ENCODE results near the gene A4GALT. TPM values are rescaled to one million over a fixed set of nuclear protein-coding genes. Genes with fewer than 3 reads are reported as not detected.
A peak's percentile ranks its signal among the peaks of the same experiment; 100 is the strongest.

Gene A4GALT
- total RNA-seq, 3 donors from 2014 or later = 4.0 to 29.8 (median 9.3) TPM

- intact Hi-C loops (cut with DNase I, micrococcal nuclease) = no loop called here
- H3K4me3 ChIP-seq = no peak overlapping the region
- ATAC-seq (peak; percentile 64), DNase-seq (no peak)
- H3K9me3 ChIP-seq = no peaks in the 10 kb centered on the region
- H3K4me1 ChIP-seq (ENCODE audit: low read depth) = peaks cover 12% of the 10 kb centered on the region
- no peaks in the 10 kb centered on the region for H3K36me3 ChIP-seq (ENCODE audit: low read depth)
- TF ChIP-seq CTCF (IDR thresholded peaks at IDR 0.05) = no peak
Measured at GRCh38 chr22:42717197-42717928, 3.3 kb downstream of the A4GALT start.

GRCh38 chr22:42716649-42717127 is 4.0 kb downstream of the A4GALT start:
- H3K4me3 ChIP-seq = no peak overlapping the region
- peaks cover 12% of the 10 kb centered on the region for H3K4me1 ChIP-seq (ENCODE audit: low read depth)
- no peak for TF ChIP-seq CTCF (IDR thresholded peaks at IDR 0.05)
- intact Hi-C loops (cut with DNase I, micrococcal nuclease) = no loop called here
- H3K9me3 ChIP-seq = no peaks in the 10 kb centered on the region
- DNase-seq = no peak
- H3K36me3 ChIP-seq (ENCODE audit: low read depth) = no peaks in the 10 kb centered on the region
- ATAC-seq = peak; percentile 38

- intact Hi-C loops (cut with DNase I, micrococcal nuclease) = no loop called here
- DNase-seq (no peak), ATAC-seq (no peak)
- no peaks in the 10 kb centered on the region for H3K36me3 ChIP-seq (ENCODE audit: low read depth)
- H3K9me3 ChIP-seq = no peaks in the 10 kb centered on the region
- H3K4me1 ChIP-seq (ENCODE audit: low read depth) = peaks cover 12% of the 10 kb centered on the region
- no peak overlapping the region for H3K4me3 ChIP-seq
- TF ChIP-seq CTCF (IDR thresholded peaks at IDR 0.05) = no peak
Measured at GRCh38 chr22:42716221-42716620, 4.4 kb downstream of the A4GALT start.

DNA sequence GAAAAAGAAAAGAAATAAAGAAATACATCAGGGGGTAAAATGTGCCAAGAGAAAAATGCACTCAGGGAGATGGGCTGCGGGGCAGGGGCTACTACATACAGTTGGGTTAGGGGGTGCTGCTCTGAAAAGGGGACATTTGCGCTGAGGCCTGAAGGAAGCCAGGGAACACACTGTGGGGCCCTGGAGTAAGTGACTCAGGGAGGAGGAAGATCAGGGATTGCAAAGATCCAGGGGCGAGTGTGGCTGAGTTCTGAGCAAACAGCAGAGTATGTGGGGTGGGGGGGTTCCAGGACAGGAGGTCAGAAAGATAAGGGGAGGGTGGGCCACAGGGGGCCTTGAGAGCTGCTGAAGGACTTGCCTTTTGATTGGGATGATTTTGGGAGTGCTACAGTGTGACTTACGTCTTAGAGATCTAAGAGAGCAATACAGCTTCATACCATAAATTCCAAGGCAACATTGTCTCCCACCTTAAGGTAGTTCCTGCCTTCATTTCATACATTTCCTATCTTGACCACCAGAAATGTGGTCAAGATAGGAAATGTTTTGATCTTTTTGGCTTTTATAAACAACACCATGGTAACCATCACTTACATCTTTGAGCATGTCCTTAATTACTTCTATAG is 5.8 kb downstream of the A4GALT start:
- Histone ChIP-seq H3K9me3 (peaks cover 2% of the 10 kb centered on the region), H3K4me3 (no peak overlapping the region), H3K4me1 (ENCODE audit: low read depth) (peaks cover 6% of the 10 kb centered on the region), H3K36me3 (ENCODE audit: low read depth) (no peaks in the 10 kb centered on the region)
- intact Hi-C loops (cut with DNase I, micrococcal nuclease) = no loop called here
- DNase-seq (no peak), ATAC-seq (no peak)
- no peak for TF ChIP-seq CTCF (IDR thresholded peaks at IDR 0.05)

DNA sequence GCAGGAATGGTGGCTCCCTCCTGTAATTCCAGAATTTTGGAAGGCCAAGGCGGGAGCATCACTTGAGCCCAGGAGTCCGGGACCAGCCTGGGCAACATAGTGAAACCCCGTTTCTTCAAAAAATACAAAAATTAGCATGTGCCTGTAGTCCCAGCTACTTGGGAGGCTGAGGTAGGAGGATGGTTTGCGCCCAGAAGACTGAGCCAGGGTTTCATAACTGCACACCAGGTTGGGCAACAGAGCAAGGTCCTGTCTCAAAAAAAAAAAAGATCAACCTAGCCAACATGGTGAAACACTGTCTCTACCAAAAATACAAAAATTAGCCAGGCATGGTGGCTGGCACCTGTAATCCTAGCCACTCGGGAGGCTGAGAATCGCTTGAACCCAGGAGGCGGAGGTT is 6.4 kb downstream of the A4GALT start:
- no peak overlapping the region for H3K4me3 ChIP-seq
- no peaks in the 10 kb centered on the region for H3K36me3 ChIP-seq (ENCODE audit: low read depth)
- H3K9me3 ChIP-seq = peaks cover 7% of the 10 kb centered on the region
- DNase-seq (no peak), ATAC-seq (no peak)
- intact Hi-C loops (cut with DNase I, micrococcal nuclease) = no loop called here
- H3K4me1 ChIP-seq (ENCODE audit: low read depth) = peaks cover 6% of the 10 kb centered on the region
- TF ChIP-seq CTCF (IDR thresholded peaks at IDR 0.05) = no peak
